ENCODE data around the gene HSF2BP. TPM values are rescaled to one million over a fixed set of nuclear protein-coding genes. Genes with fewer than 3 reads are reported as not detected.
"Not testable (repeated sequence)": the region's sequence is repeated elsewhere in the genome, so short reads cannot be mapped to it uniquely, and the experiment has no call there.

Gene HSF2BP
- polyA plus RNA-seq, 1 of the 3 experiments (the other 2 are of a cell fraction), result 1.1 TPM

DNA sequence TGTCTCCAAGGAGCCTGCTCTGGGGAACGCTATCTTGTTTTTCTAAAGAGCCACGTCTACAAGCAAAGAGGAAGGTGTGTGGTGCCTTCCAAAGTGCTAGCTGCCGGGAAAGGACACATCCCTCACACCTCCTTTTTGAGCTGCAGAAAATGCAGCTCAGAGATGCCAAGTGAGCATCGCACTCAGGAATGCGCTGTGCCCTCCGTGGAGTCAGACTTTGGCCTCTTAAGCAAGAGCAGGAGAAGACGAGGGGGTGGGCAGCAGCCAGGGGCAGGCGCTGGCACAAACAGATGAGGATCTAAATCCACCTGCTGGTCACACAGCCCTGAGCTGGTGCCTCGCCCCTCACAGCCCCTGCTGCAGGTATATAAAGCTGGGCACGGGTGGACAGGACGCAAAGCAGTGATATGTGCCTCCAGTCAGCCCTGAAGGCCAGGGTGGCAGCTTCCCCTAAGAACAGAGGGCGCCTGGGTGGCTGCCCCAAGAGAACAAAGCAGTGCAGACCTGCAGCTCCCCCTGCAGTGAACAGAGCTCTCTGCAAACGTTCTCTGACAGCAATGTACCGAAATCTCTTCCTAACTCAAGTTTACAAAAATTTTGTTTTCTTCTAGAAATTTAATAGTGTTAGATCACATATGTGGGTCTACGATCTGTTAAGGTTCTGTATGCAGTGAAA lies 156.1 kb downstream of the HSF2BP start:
- H3K79me2 ChIP-seq (ENCODE audit: insufficient read depth); H3K4me3 ChIP-seq (ENCODE audit: low read depth in 2 of 2, low read length in 1 of 2); H3K4me2 ChIP-seq; H3K9me2 ChIP-seq; H3K27me3 ChIP-seq (ENCODE audit: insufficient read depth); CTCF ChIA-PET; POLR2A ChIA-PET; H3K9ac ChIP-seq; H3K27ac ChIP-seq (ENCODE audit: low read depth in 2 of 2, low read length in 1 of 2); DNase-seq; H3F3A ChIP-seq (replicated peaks; ENCODE audit: insufficient read depth); H3K9me3 ChIP-seq; H3K36me3 ChIP-seq (replicated peaks in 1 of 2; ENCODE audit: control insufficient read depth in 1 of 2, insufficient read depth in 2 of 2, low read length in 1 of 2); H3K4me1 ChIP-seq (ENCODE audit: control insufficient read depth in 1 of 2, insufficient read depth in 2 of 2, low read depth in 1 of 2, low read length in 1 of 2); H4K20me1 ChIP-seq (ENCODE audit: insufficient read depth); H2AFZ ChIP-seq (ENCODE audit: low read depth): not testable (repeated sequence)
- WGBS (ENCODE audit: low lambda C conversion rate), result no CpG with 5 or more reads among the region's 15 CpGs

DNA sequence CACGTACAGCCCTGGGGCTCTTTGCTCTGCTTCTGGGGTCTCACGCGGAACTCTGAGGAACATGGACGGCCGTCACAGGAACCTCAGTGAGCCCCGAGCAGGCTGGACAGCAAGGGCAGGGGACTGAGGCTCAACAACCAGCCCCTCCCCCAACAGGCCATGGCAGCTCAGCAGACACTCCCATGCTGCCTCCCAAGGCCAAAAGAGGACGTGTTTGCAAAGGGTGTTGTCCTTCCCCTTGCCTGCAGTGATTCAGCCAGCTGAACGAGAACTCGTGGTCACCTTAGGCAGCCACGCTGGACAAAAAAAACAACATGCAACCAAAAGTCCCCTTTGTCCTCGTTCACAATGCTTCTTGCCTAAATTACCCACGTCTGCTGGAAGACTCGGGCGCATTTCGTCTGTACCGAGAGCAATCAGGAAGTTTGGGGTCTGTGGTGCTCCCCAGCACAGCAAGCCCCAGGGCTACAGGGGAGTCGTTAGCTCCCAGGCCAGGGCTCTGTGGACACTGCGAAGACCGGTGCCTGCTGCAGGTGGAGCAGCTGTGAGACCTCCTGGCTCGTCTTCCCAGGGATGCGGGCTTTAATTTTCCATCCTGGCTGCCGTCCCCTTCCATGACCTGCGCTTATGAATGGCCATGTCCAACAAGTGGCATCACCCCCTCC lies 156.7 kb downstream of the HSF2BP start:
- H3K9ac ChIP-seq; H3K9me3 ChIP-seq; H3K79me2 ChIP-seq (ENCODE audit: insufficient read depth); H3K36me3 ChIP-seq (replicated peaks in 1 of 2; ENCODE audit: control insufficient read depth in 1 of 2, insufficient read depth in 2 of 2, low read length in 1 of 2); H2AFZ ChIP-seq (ENCODE audit: low read depth); H4K20me1 ChIP-seq (ENCODE audit: insufficient read depth); POLR2A ChIA-PET; H3K9me2 ChIP-seq; H3K4me3 ChIP-seq (ENCODE audit: low read depth in 2 of 2, low read length in 1 of 2); H3K27me3 ChIP-seq (ENCODE audit: insufficient read depth); H3K4me1 ChIP-seq (ENCODE audit: control insufficient read depth in 1 of 2, insufficient read depth in 2 of 2, low read depth in 1 of 2, low read length in 1 of 2); DNase-seq; H3K27ac ChIP-seq (ENCODE audit: low read depth in 2 of 2, low read length in 1 of 2); CTCF ChIA-PET; H3F3A ChIP-seq (replicated peaks; ENCODE audit: insufficient read depth); H3K4me2 ChIP-seq: not testable (repeated sequence)
- no CpG with 5 or more reads among the region's 23 CpGs for WGBS (ENCODE audit: low lambda C conversion rate)

DNA sequence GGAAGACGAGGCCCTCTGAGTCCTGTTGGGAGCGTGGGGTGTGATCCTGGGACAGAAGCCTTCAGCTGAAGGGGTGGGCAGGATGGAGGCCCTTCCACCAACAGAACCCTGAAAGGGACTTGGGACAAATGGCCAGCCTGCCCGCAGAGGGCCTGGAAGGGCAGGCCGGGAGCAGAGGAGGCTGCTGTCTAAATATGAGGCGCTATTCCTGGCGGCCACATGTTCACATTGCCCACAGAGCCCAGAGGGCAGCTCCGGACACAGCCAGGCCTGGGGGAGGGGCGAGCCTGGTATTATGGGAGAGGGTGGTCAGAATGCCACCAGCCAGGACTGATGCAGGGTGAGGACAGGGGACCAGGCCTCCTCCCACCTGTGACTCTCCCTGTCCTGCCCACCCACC lies 160.4 kb downstream of the HSF2BP start:
- H3K27ac ChIP-seq (ENCODE audit: low read depth in 2 of 2, low read length in 1 of 2); H3F3A ChIP-seq (replicated peaks; ENCODE audit: insufficient read depth); H2AFZ ChIP-seq (ENCODE audit: low read depth); H4K20me1 ChIP-seq (ENCODE audit: insufficient read depth); H3K36me3 ChIP-seq (replicated peaks in 1 of 2; ENCODE audit: control insufficient read depth in 1 of 2, insufficient read depth in 2 of 2, low read length in 1 of 2); H3K9ac ChIP-seq; DNase-seq; H3K4me2 ChIP-seq; H3K9me2 ChIP-seq; H3K9me3 ChIP-seq; H3K79me2 ChIP-seq (ENCODE audit: insufficient read depth); CTCF ChIA-PET; H3K27me3 ChIP-seq (ENCODE audit: insufficient read depth); H3K4me3 ChIP-seq (ENCODE audit: low read depth in 2 of 2, low read length in 1 of 2); POLR2A ChIA-PET; H3K4me1 ChIP-seq (ENCODE audit: control insufficient read depth in 1 of 2, insufficient read depth in 2 of 2, low read depth in 1 of 2, low read length in 1 of 2): not testable (repeated sequence)
- WGBS (ENCODE audit: low lambda C conversion rate), result no CpG with 5 or more reads among the region's 8 CpGs

DNA sequence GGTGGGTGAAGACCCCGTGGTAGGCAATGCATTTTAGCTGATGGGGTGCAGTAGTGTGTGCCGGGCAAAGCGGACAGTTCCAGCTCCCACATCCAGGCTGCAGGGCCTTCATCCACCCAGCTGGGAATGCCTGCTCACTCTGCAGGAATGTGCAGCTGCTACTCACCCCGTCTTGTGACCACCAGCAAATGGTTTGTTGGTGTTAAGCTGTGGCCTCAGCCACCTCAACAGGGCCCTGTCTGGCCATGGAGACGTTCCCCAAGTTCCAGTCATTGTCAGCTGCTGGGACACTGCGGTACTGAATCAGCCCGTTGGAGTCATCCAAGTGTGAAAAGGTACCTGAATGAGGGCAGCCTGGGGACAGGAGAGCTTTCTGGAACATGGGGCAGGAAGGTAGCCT lies 161.2 kb downstream of the HSF2BP start:
- H3K9ac ChIP-seq; H3K9me2 ChIP-seq; H3K36me3 ChIP-seq (replicated peaks in 1 of 2; ENCODE audit: control insufficient read depth in 1 of 2, insufficient read depth in 2 of 2, low read length in 1 of 2); H3K4me3 ChIP-seq (ENCODE audit: low read depth in 2 of 2, low read length in 1 of 2); DNase-seq; POLR2A ChIA-PET; CTCF ChIA-PET; H3K27ac ChIP-seq (ENCODE audit: low read depth in 2 of 2, low read length in 1 of 2); H3K27me3 ChIP-seq (ENCODE audit: insufficient read depth); H3K4me2 ChIP-seq; H3K79me2 ChIP-seq (ENCODE audit: insufficient read depth); H4K20me1 ChIP-seq (ENCODE audit: insufficient read depth); H3K9me3 ChIP-seq; H3K4me1 ChIP-seq (ENCODE audit: control insufficient read depth in 1 of 2, insufficient read depth in 2 of 2, low read depth in 1 of 2, low read length in 1 of 2); H3F3A ChIP-seq (replicated peaks; ENCODE audit: insufficient read depth); H2AFZ ChIP-seq (ENCODE audit: low read depth): not testable (repeated sequence)
- no CpG with 5 or more reads among the region's 7 CpGs for WGBS (ENCODE audit: low lambda C conversion rate)

DNA sequence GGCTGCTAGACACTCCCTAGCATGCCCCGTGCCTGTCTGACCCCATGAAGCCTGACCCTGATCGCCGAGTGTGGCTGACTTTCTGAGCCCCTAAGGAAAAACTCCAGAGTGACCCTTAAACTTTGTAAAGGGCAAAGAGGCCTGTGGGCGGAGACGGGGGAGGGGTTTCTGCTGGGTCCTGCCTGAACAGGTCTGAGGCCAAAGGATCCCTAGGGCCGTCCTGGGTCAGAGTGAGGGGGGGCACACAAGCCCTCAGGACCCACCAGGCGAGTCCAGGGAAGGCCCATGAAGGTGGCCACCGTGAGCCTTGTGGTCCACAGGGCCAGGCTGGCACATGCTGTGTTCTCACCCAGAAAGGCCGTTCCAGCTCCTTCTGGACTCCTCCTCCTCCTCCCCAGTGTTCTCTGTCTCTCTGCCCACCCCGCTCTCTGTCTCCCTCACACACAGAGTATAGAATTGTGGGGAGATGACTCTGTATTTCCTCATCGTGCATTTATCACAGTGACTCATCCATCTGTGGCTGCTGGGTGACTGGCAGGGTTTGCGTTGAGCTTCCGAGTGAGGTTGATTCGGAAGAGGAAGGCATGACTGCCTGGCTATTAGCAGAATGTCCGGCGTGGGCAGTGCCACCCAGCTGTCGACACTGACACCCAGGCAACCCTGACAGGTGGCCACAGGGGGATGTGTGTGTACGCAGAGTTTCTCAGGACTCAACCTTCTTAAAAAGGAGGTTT lies 164.8 kb downstream of the HSF2BP start:
- WGBS (ENCODE audit: low lambda C conversion rate), result no CpG with 5 or more reads among the region's 18 CpGs
- H3K79me2 ChIP-seq (ENCODE audit: insufficient read depth); H3K27ac ChIP-seq (ENCODE audit: low read depth in 2 of 2, low read length in 1 of 2); H3K4me3 ChIP-seq (ENCODE audit: low read depth in 2 of 2, low read length in 1 of 2); H3K36me3 ChIP-seq (replicated peaks in 1 of 2; ENCODE audit: control insufficient read depth in 1 of 2, insufficient read depth in 2 of 2, low read length in 1 of 2); H2AFZ ChIP-seq (ENCODE audit: low read depth); H3K9me2 ChIP-seq; H3K9ac ChIP-seq; H3K4me2 ChIP-seq; H3K27me3 ChIP-seq (ENCODE audit: insufficient read depth); H3K4me1 ChIP-seq (ENCODE audit: control insufficient read depth in 1 of 2, insufficient read depth in 2 of 2, low read depth in 1 of 2, low read length in 1 of 2); H3F3A ChIP-seq (replicated peaks; ENCODE audit: insufficient read depth); H4K20me1 ChIP-seq (ENCODE audit: insufficient read depth); POLR2A ChIA-PET; DNase-seq; H3K9me3 ChIP-seq; CTCF ChIA-PET: not testable (repeated sequence)

DNA sequence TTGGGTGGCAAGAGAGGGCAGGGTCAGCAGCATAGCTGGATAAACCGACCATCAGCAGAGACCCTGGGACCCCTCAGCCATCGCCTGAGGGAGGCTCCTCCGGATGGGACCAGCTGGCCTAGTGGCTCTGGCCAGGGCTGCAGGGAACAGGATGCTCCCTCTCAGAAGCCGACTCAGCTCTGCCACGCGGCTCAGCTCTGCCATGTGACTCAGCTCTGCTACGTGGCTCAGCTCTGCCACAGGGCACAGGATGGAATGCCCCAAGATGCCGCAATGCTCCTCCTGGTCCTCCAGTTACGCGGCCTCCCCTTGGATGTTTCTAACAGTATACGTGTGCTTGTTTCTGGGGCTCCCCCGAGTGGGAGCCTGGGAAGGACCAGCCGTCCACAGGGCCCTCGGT lies 165.8 kb downstream of the HSF2BP start:
- H2AFZ ChIP-seq (ENCODE audit: low read depth); POLR2A ChIA-PET; H3K36me3 ChIP-seq (replicated peaks in 1 of 2; ENCODE audit: control insufficient read depth in 1 of 2, insufficient read depth in 2 of 2, low read length in 1 of 2); DNase-seq; H3K4me1 ChIP-seq (ENCODE audit: control insufficient read depth in 1 of 2, insufficient read depth in 2 of 2, low read depth in 1 of 2, low read length in 1 of 2); H3K27me3 ChIP-seq (ENCODE audit: insufficient read depth); H3F3A ChIP-seq (replicated peaks; ENCODE audit: insufficient read depth); H3K4me2 ChIP-seq; H3K4me3 ChIP-seq (ENCODE audit: low read depth in 2 of 2, low read length in 1 of 2); H4K20me1 ChIP-seq (ENCODE audit: insufficient read depth); H3K9me3 ChIP-seq; H3K9ac ChIP-seq; H3K27ac ChIP-seq (ENCODE audit: low read depth in 2 of 2, low read length in 1 of 2); H3K79me2 ChIP-seq (ENCODE audit: insufficient read depth); CTCF ChIA-PET; H3K9me2 ChIP-seq: not testable (repeated sequence)
- WGBS (ENCODE audit: low lambda C conversion rate), result no CpG with 5 or more reads among the region's 14 CpGs
